ENCODE measurements around the gene PARP6.

GRCh38 chr15:72206677-72207000, 65.7 kb downstream of the PARP6 start:
- TF ChIP-seq CTCF (IDR thresholded peaks at IDR 0.05) (no peak), POLR2A (IDR thresholded peaks at IDR 0.05) (no peak), POLR2AphosphoS5 (IDR thresholded peaks at IDR 0.05) (no peak), EP300 (IDR thresholded peaks at IDR 0.05) (no peak)

Data from upper lobe of left lung (tissue), 4 donors.